ENCODE measurements around the gene CLIP1. TPM values are rescaled to one million over a fixed set of nuclear protein-coding genes. Genes with fewer than 3 reads are reported as not detected.
"Not testable (repeated sequence)": the region's sequence is repeated elsewhere in the genome, so short reads cannot be mapped to it uniquely, and the experiment has no call there.

Gene CLIP1
- total RNA-seq, 1 donor from 2014 or later = 102 TPM

DNA sequence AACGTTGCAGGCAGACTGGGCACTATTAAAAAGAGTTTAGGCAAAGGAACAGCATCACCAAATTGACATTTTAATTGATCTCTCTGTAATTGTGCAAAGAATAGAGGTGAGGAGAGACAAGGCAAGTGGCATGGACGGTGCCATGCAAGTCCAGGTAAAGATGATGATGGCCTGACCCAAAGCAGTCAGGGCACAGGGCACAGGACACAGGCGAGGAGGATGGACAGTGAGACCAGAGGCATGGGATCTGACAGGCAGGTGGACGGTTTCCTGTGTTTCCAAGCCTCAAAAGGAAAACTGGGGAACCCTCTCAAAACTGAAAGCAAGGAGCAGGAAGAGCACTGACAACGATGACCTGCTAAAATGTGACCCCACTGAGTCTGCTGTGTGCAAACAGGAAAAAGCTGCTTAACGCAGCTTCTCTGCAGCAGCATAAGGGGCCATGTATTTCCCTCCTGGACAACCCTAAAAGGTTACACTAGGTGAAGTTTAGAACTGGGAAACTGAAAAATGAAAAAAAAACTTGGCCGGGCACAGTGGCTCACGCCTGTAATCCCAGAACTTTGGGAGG is 50.9 kb downstream of the CLIP1 start:
- TF ChIP-seq, protein P1, sequence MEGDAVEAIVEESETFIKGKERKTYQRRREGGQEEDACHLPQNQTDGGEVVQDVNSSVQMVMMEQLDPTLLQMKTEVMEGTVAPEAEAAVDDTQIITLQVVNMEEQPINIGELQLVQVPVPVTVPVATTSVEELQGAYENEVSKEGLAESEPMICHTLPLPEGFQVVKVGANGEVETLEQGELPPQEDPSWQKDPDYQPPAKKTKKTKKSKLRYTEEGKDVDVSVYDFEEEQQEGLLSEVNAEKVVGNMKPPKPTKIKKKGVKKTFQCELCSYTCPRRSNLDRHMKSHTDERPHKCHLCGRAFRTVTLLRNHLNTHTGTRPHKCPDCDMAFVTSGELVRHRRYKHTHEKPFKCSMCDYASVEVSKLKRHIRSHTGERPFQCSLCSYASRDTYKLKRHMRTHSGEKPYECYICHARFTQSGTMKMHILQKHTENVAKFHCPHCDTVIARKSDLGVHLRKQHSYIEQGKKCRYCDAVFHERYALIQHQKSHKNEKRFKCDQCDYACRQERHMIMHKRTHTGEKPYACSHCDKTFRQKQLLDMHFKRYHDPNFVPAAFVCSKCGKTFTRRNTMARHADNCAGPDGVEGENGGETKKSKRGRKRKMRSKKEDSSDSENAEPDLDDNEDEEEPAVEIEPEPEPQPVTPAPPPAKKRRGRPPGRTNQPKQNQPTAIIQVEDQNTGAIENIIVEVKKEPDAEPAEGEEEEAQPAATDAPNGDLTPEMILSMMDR (IDR thresholded peaks at IDR 0.05; ENCODE audit: borderline replicate concordance) = no peak
- DNase-seq = no peak
- no peak overlapping the region for H3K27ac ChIP-seq (replicated peaks)
- H3K27me3 ChIP-seq (ENCODE audit: low read depth) = no peaks in the 10 kb centered on the region
- no peaks in the 10 kb centered on the region for H3K9me3 ChIP-seq (replicated peaks)
- H3K4me1 ChIP-seq = peaks cover 42% of the 10 kb centered on the region
- H3K36me3 ChIP-seq = peaks cover 13% of the 10 kb centered on the region
- intact Hi-C loops (cut with micrococcal nuclease) = no loop called here
- no peak overlapping the region for H3K4me3 ChIP-seq

DNA sequence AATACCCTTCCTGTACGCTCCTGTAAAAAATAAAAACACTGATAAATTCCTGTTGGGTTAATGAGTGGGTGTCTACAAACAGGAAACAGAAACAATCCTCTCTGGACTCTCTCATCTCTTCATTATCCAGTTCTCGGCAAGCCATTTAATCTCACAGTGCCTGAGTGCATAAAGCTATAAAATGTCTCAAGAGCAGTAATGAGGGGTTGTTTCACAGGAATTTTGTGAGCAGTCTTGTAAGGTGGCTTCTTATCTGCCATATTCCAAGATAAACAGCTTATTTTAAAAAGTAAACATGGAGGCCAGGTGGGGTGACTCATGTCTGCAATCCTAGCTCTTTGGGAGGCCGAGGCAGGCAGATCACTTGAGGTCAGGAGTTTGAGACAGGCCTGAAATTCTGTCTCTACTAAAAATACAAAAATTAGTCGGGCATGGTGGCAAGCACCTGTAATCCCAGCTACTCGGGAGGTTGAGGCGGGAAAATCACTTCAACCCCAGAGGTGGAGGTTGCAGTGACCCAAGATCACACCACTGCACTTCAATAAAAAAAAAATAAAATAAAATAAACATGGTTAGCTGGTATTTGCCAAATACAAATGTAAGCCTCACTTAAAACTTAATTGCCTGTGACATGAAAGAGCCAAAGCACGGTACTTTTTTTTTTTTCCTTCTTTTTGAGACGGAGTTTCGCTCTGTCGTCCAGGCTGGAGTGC is 54.0 kb downstream of the CLIP1 start:
- Histone ChIP-seq H3K9me3 (replicated peaks) (no peaks in the 10 kb centered on the region), H3K36me3 (peaks cover 5% of the 10 kb centered on the region), H3K4me3 (no peak overlapping the region), H3K27me3 (ENCODE audit: low read depth) (no peaks in the 10 kb centered on the region), H3K27ac (replicated peaks) (peak overlapping the region; percentile 13), H3K4me1 (peaks cover 40% of the 10 kb centered on the region)
- TF ChIP-seq, protein P1 (IDR thresholded peaks at IDR 0.05; ENCODE audit: borderline replicate concordance) = no peak
- intact Hi-C loops (cut with micrococcal nuclease) = no loop called here
- no peak for DNase-seq

DNA sequence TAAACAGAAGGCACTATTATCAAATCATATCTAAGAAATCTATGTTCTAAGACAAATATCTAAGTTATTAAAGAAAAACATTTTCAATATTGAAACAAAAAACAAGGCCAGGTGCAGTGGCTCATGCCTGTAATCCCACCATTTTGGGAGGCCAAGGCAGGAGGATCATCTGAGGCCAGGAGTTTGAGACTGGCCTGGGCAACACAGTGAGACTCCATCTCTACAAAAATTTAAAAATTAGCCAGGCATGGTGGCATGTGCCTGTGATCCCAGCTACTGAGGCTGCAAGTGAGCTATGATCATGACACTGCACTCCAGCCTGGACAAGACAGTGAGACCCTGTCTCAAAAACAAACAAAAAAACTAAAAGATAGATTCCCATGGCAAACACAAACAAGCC is 54.8 kb downstream of the CLIP1 start:
- peaks cover 13% of the 10 kb centered on the region for H3K36me3 ChIP-seq
- H3K9me3 ChIP-seq (replicated peaks); H3K4me3 ChIP-seq; DNase-seq; H3K27me3 ChIP-seq (ENCODE audit: low read depth); intact Hi-C loops (cut with micrococcal nuclease): not testable (repeated sequence)
- H3K4me1 ChIP-seq = peaks cover 40% of the 10 kb centered on the region
- peak overlapping the region; percentile 13 for H3K27ac ChIP-seq (replicated peaks)

DNA sequence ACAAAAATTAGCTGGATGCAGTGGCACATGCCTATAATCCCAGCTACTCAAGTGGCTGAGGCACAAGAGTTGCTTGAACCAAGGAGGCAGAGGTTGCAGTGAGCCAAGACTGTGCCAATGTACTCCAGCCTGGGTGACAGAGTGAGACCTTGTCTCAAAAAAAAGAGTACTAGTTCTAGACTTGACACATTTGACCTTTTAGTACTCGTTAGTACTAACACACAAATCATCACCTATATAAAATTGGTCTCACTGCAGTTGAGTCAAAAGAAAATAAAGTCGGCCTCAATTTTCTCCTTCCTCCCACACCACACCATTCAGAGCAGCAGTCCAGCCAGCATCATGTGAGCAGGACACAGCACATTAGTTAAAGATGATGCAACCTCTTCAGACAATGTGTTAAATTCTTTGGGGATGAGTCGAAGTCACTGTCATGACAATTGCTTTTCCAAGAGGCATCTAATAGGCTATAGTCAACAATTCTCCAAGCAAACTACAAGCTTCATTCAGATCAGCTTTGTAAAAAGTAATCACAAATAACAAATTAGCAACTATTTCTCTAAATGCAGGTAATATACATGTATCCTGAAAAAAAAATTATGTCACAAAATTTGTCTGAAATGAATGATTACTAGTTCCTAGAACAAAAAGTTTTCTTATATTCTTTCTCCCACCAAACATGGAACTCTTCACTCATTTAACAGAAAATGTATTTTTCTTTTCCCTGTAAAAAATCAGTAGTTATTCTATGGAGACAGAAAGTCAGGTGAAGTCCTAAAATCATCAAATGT is 55.6 kb downstream of the CLIP1 start:
- no peak for DNase-seq
- peak overlapping the region; percentile 55 for H3K27ac ChIP-seq (replicated peaks)
- peaks cover 40% of the 10 kb centered on the region for H3K4me1 ChIP-seq
- peaks cover 13% of the 10 kb centered on the region for H3K36me3 ChIP-seq
- no peak overlapping the region for H3K4me3 ChIP-seq
- H3K9me3 ChIP-seq (replicated peaks) = no peaks in the 10 kb centered on the region
- TF ChIP-seq, protein P1 (IDR thresholded peaks at IDR 0.05; ENCODE audit: borderline replicate concordance) = no peak
- intact Hi-C loops (cut with micrococcal nuclease) = no loop called here
- H3K27me3 ChIP-seq (ENCODE audit: low read depth) = no peaks in the 10 kb centered on the region

DNA sequence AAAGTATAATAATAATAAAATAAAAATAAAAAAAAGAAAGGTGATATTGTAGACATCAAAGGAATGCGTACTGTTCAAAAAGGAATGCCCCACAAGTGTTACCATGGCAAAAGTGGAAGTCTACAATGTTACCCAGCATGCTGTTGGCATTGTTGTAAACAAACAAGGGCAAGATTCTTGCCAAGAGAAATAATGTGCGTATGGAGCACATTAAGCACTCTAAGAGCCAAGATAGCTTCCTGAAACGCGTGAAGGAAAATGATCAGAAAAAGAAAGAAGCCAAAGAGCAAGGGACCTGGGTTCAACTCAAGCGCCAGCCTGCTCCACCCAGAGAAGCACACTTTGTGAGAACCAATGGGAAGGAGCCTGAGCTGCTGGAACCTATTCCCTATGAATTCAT is 57.2 kb downstream of the CLIP1 start:
- H3K27ac ChIP-seq (replicated peaks); intact Hi-C loops (cut with micrococcal nuclease): not testable (repeated sequence)

DNA sequence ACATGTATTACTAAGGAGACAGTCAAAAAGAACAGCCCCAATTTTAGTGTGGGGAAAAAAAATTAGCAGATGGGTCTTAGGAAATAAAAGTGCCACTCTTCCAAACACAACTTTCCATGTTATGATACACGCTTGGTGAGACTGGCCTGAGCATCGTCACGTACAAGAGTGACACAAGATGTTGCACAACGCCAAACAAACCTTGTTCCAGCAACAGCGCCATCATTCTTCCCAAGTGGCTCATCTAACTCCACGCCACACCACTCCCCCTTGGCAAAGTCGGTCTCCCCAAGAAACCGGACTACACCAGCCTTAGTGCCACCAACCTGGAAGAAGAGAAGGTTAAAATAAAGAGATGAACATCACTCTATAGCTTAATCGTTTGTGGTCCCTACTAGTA is 58.7 kb downstream of the CLIP1 start:
- no peak for DNase-seq
- Histone ChIP-seq H3K27ac (replicated peaks) (no peak overlapping the region), H3K4me3 (no peak overlapping the region), H3K9me3 (replicated peaks) (no peaks in the 10 kb centered on the region), H3K27me3 (ENCODE audit: low read depth) (no peaks in the 10 kb centered on the region), H3K36me3 (peaks cover 43% of the 10 kb centered on the region), H3K4me1 (peaks cover 30% of the 10 kb centered on the region)
- TF ChIP-seq, protein P1 (IDR thresholded peaks at IDR 0.05; ENCODE audit: borderline replicate concordance) = no peak
- intact Hi-C loops (cut with micrococcal nuclease) = no loop called here

More for the DNA sequence above, 57.2 kb downstream of the CLIP1 start:
- H3K9me3 ChIP-seq (replicated peaks); H3K27me3 ChIP-seq (ENCODE audit: low read depth); DNase-seq; H3K4me3 ChIP-seq: not testable (repeated sequence)
- Histone ChIP-seq H3K36me3 (peaks cover 29% of the 10 kb centered on the region), H3K4me1 (peaks cover 33% of the 10 kb centered on the region)

All from left ventricle myocardium inferior (tissue), 1 donor.